ENCODE measurements around the gene RASL12. TPM values are rescaled to one million over a fixed set of nuclear protein-coding genes. Genes with fewer than 3 reads are reported as not detected.

The RASL12 gene, protein sequence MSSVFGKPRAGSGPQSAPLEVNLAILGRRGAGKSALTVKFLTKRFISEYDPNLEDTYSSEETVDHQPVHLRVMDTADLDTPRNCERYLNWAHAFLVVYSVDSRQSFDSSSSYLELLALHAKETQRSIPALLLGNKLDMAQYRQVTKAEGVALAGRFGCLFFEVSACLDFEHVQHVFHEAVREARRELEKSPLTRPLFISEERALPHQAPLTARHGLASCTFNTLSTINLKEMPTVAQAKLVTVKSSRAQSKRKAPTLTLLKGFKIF
- total RNA-seq = not detected in 2 replicates

DNA sequence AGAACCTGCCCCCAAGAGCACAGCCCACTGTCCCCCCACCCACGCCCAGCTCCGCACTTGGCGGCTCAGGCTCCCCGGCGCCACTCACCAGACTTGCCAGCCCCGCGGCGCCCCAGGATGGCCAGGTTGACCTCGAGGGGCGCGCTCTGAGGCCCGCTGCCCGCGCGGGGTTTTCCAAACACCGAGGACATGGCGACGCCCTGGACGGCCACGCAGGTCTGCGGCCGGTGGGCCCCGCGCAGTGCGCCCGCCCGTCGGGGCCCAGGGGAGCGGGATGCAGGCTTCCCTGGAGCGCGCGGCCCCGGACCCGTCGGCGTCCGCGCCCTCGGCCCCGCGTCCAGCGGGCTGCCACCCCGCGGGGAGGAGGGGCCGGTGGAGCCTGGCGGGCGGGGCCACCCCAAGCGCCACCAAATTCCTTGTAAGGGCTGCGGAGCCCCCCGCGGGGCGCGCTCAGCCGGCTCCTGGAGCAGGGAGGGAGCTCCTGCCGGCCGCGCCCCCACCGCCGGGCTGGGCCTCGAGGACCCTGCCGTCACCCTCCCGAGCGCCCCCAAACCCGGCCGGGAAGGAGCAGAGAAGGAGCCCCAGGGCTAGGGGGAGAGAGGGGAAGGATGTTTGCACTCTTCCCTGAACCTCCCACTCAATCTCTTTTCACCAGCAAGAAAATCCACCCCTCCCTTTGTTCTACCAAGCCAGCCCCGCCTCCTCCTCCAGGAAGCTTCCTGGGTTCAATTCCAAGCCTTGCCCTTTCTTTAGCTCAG lies at the start of gene RASL12:
Gene RASL12, minus strand, starts transcription at position 347 of the 758 bp plus-strand sequence. Its CDS starts 156 bp downstream, at position 191.

DNA sequence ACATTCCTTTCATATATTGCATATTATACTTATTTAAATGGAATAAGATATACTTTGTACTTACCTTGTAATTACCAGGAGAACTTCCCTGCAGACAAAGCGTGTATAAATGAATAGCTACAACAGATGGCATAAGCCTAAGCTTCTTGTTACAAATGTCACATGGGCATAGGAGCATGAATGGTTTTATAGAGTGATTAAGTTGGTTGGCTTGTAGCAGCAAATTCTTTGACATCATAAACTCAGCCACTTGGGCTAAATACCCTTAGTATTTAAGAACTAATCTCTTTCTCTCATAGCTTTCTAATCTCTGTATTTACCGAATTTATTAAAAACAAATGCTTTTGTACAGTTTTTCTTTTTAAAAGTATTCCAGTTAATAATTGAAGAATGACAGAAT lies 47.3 kb upstream of the RASL12 start, which contains the start of gene UBAP1L:
Gene UBAP1L, minus strand, starts transcription at position 115 of the 400 bp plus-strand sequence. CDS start 8,985 bp downstream, outside the sequence.

DNA sequence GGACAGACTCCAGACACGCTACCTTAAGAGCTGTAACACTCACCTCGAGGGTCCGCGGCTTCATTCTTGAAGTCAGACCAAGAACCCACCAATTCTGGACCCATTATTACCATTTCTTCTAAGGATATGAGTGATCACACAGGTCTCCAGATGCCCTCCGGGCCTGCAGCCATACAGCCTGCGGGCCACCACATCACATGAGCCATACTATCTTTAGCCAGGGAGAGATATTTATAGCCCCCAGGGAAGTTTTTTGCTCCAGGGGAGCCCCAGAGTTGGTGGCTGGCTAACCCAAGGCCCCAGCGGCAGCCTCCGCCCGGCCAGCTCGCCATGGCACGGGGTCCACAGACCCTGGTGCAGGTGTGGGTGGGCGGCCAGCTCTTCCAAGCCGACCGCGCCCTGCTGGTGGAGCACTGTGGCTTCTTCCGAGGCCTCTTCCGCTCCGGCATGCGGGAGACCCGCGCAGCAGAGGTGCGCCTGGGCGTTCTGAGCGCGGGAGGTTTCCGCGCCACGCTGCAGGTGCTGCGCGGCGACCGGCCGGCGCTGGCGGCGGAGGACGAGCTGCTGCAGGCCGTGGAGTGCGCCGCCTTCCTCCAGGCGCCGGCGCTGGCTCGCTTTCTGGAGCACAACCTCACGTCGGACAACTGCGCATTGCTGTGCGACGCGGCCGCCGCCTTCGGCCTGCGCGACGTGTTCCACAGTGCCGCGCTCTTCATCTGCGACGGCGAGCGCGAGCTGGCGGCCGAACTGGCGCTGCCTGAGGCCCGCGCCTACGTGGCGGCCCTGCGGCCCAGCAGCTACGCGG lies 8.9 kb upstream of the RASL12 start, which contains the start of gene KBTBD13:
Gene KBTBD13, plus strand, starts transcription at position 261 of the 805 bp plus-strand sequence. Its CDS starts 70 bp downstream, at position 331.

DNA sequence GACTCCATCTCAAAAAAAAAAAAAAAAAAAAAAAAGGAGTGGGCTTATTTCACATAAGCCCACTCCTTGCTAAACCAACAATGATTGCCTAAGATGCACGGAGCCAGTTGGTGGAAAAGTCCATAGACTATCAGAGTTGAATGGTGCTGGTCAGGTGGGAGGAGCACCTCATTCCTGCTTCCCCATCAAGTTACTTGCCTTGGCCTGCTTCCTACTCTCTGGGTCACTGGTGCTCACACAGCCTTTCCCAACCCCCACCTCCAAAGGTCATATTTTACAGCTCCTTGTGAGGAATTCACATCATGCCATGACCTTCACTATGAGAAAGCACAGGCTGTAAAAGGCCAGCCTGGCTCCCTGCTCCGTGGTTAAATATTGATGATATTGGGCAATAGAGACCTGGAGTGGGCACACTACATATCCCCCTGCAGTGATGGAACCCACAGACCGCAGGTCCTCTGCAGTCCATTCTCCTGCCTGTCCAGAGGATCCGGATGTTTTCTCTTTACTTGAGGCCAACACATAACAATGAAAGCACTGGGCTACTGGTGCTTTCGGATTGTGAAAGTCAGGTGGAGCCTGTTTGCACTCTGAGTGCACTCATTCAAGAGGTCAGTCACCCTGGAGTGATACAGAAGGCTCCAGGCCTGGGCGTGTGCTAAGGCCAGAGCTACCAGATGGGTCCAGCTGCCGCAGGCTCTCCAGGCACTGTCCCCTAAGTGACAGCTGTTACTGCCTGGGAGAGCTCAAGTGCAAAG lies 22.9 kb downstream of the RASL12 start, which contains the start of gene SLC51B:
Gene SLC51B, plus strand, starts transcription at position 664 of the 758 bp plus-strand sequence. CDS start 4,618 bp downstream, outside the sequence.

DNA sequence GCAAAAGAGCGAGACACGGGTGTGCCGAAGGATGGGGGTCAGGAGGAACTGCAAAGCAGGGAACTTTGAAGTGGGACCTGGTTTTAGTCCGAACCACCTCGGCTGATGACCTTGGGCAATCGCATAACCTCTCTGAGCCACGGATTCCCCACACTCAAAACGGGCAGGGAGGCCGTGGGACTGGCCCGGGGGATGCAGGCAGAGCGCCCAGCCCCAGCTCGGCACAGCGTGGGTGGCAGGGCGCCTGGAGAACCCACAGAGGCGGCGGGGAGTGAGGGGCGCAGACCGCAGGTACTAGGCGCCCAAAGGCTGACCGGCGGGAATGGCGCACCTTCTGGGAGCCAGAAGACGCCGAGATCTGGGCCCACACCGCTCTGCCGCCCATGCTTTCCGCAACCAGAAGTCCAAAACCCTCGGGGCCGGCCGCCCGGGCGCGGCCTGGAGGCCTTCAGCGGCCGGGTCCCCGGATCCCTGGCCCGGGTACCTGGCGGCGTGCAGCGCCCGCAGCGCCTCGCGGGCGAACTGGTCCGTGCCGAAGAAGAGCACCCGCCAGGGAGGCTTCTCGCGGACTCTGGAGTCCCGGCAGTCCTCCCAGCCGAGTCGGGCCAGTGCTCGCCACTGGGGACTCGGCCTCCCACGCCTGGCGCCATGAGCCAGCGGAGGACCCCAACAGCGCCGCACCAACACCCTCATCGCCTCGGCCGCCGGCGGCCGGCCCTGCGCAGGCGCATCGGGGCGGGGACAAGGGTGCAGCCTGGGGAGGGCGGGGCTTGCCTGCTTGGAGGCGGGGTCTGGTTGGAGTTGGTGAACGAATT lies 38.7 kb downstream of the RASL12 start, which contains the start of gene MTFMT:
Gene MTFMT, minus strand, starts transcription at position 719 of the 815 bp plus-strand sequence. Its CDS starts 26 bp downstream, at position 693.

Other genes starting within 250 kb of the RASL12 start
- 9.5 TPM in 2 replicates for gene PIF1, start 242.3 kb downstream of the RASL12 start, total RNA-seq
- gene PLEKHO2, start 226.1 kb downstream of the RASL12 start, total RNA-seq = 3.3 and 6.1 TPM in 2 replicates
- 1.4 and 1.6 TPM in 2 replicates for gene ANKDD1A, start 156.1 kb downstream of the RASL12 start, total RNA-seq
- 73.0 and 91.5 TPM in 2 replicates for gene SPG21, start 78.1 kb downstream of the RASL12 start, total RNA-seq
- gene MTFMT, start 38.4 kb downstream of the RASL12 start, total RNA-seq = 22.5 and 35.4 TPM in 2 replicates
- not detected in 2 replicates for gene SLC51B, start 22.6 kb downstream of the RASL12 start, total RNA-seq
- gene KBTBD13, start 8.8 kb upstream of the RASL12 start, total RNA-seq = not detected in 2 replicates
- under 0.01 and 0.35 TPM in 2 replicates for gene UBAP1L, start 47.2 kb upstream of the RASL12 start, total RNA-seq
- gene PDCD7, start 65.8 kb upstream of the RASL12 start, total RNA-seq = 23.2 and 25.7 TPM in 2 replicates
- 26.0 and 43.5 TPM in 2 replicates for gene CLPX, start 117.4 kb upstream of the RASL12 start, total RNA-seq
- gene CILP, start 143.5 kb upstream of the RASL12 start, total RNA-seq = 0.28 and 0.49 TPM in 2 replicates
- gene PARP16, start 218.9 kb upstream of the RASL12 start, total RNA-seq = 3.0 and 4.6 TPM in 2 replicates
- not detected in 2 replicates for gene RNU5A-1, start 228.1 kb upstream of the RASL12 start, total RNA-seq
- not detected in 2 replicates for gene RNU5B-1, start 236.7 kb upstream of the RASL12 start, total RNA-seq